GM23338 (cell line): ENCODE data around the gene ARHGDIA. TPM values are rescaled to one million over a fixed set of nuclear protein-coding genes. Genes with fewer than 3 reads are reported as not detected.

Experiments used
- ATAC-seq: fragments of 200-7000 bp; cut with Tn5 transposase; 3 replicates; pipeline ENCODE4 v1.9.1; 2020
- DNase-seq: peaks from one replicate; pipeline ENCODE4 v3.0.0-alpha.2; 2015; ENCODE audit warnings: low spot score
- H2AFZ ChIP-seq: fragments of 200-600 bp; sonication (generic); 2 replicates; pipeline ENCODE4 v1.8.0; 2016; ENCODE audit warnings: antibody characterized with exemption, mild to moderate bottlenecking, moderate library complexity
- H3F3A ChIP-seq: fragments of 200-600 bp; sonication (generic); replicated peaks from 2 replicates; pipeline ENCODE4 v1.8.0; 2017; ENCODE audit warnings: antibody characterized with exemption, mixed run types, low read depth
- H3K27ac ChIP-seq: fragments of 200-600 bp; sonication (generic); 2 replicates; pipeline ENCODE4 v1.6.1; 2016; ENCODE audit warnings: low read depth
- H3K27me3 ChIP-seq: fragments of 200-600 bp; sonication (generic); 2 replicates; pipeline ENCODE4 v1.8.0; 2016; ENCODE audit warnings: mild to moderate bottlenecking, mixed run types, moderate library complexity; ENCODE audit not compliant: insufficient read depth
- H3K36me3 ChIP-seq: fragments of 200-600 bp; sonication (generic); 2 replicates; pipeline ENCODE4 v1.8.0; 2016; ENCODE audit warnings: mild to moderate bottlenecking; ENCODE audit not compliant: insufficient read depth
- H3K4me1 ChIP-seq: fragments of 200-600 bp; sonication (generic); 2 replicates; pipeline ENCODE4 v1.8.0; 2016; ENCODE audit warnings: mild to moderate bottlenecking, moderate library complexity; ENCODE audit not compliant: insufficient read depth
- H3K4me2 ChIP-seq: fragments of 200-600 bp; sonication (generic); 2 replicates; pipeline ENCODE4 v1.7.1; 2017; ENCODE audit warnings: mixed run types
- H3K4me3 ChIP-seq: fragments of 200-600 bp; sonication (generic); 2 replicates; pipeline ENCODE4 v1.6.1; 2016; ENCODE audit warnings: mixed run types
- H3K79me2 ChIP-seq: fragments of 200-600 bp; sonication (generic); replicated peaks from 2 replicates; pipeline ENCODE4 v1.8.0; 2017; ENCODE audit warnings: mild to moderate bottlenecking; ENCODE audit not compliant: insufficient read depth
- H3K9me2 ChIP-seq: fragments of 200-600 bp; sonication (generic); 2 replicates; pipeline ENCODE4 v1.8.0; 2017; ENCODE audit not compliant: insufficient read depth
- H4K20me1 ChIP-seq: fragments of 200-600 bp; sonication (generic); replicated peaks from 2 replicates; pipeline ENCODE4 v1.8.0; 2017; ENCODE audit warnings: mild to moderate bottlenecking; ENCODE audit not compliant: insufficient read depth
- H3K27ac Mint-ChIP-seq: 2 replicates; pipeline ENCODE4 v1.8.0; 2020; ENCODE audit warnings: inconsistent platforms, mild to moderate bottlenecking, moderate library complexity, mixed read lengths
- H3K27me3 Mint-ChIP-seq: 3 replicates; pipeline ENCODE4 v1.8.0; 2022; ENCODE audit warnings: low read depth, mild to moderate bottlenecking, moderate library complexity, mixed read lengths, inconsistent platforms; ENCODE audit not compliant: insufficient read depth, poor library complexity
- H3K36me3 Mint-ChIP-seq: 3 replicates; pipeline ENCODE4 v1.8.0; 2021; ENCODE audit warnings: low read depth, mild to moderate bottlenecking, inconsistent platforms, moderate library complexity, mixed read lengths
- H3K4me1 Mint-ChIP-seq: 3 replicates; pipeline ENCODE4 v1.8.0; 2020; ENCODE audit warnings: mild to moderate bottlenecking, inconsistent platforms, mixed read lengths
- H3K4me3 Mint-ChIP-seq: 3 replicates; pipeline ENCODE4 v1.8.0; 2021; ENCODE audit warnings: moderate library complexity, mild to moderate bottlenecking, inconsistent platforms, mixed read lengths
- H3K9me3 Mint-ChIP-seq: 3 replicates; pipeline ENCODE4 v1.8.0; 2020; ENCODE audit warnings: moderate library complexity, mild to moderate bottlenecking, inconsistent platforms, mixed read lengths
- ETS1 ChIP-seq: IDR thresholded peaks from 2 replicates; pipeline ENCODE4 v1.6.1; 2016; ENCODE audit warnings: antibody characterized with exemption
- EZH2phosphoT487 ChIP-seq: fragments of 200-600 bp; sonication (generic); IDR thresholded peaks from one replicate; pipeline ENCODE4 v1.8.1; 2018; ENCODE audit warnings: antibody characterized with exemption; ENCODE audit not compliant: unreplicated experiment
- ZNF331 ChIP-seq: fragments of 250-450 bp; sonication (Bioruptor Pico); IDR thresholded peaks from 2 replicates; pipeline ENCODE4 v1.5.0; 2020; ENCODE audit warnings: low read depth, mild to moderate bottlenecking, moderate library complexity
- polyA plus RNA-seq: library from polyadenylated mRNA; unstranded; fragments of >200 nt; fragmentation: Nextera tagmentation; extraction: Ambion mirVana; gene quantifications from 2 replicates; pipeline ENCODE4 v1.2.1, GENCODE V29; 2016
- total RNA-seq: library from RNA; depleted of rRNA; stranded (reverse); fragments of >200 nt; shearing (Covaris generic); gene quantifications from 2 replicates; pipeline ENCODE4 v1.2.3, GENCODE V29; 2014
- TF ChIP-seq, protein P1 (sequence below): fragments of 250-450 bp; sonication (Bioruptor Pico); IDR thresholded peaks from 2 replicates; pipeline ENCODE4 v1.5.0; 2020; ENCODE audit warnings: mild to moderate bottlenecking, moderate library complexity
- TF ChIP-seq, protein P2 (sequence below), 2 experiments: fragments of 200-600 bp in 1 of 2; sonication (generic) in 1 of 2; conservative IDR thresholded peaks; 2 replicates each; pipeline versions ENCODE4 v1.5.1 to v1.6.1; 2016 to 2017; ENCODE audit warnings: antibody characterized with exemption in 2 of 2, low read depth in 2 of 2, mild to moderate bottlenecking in 2 of 2, moderate library complexity in 1 of 2
- TF ChIP-seq, protein P3 (sequence below): IDR thresholded peaks from one replicate; pipeline ENCODE4 v1.6.1; 2018; ENCODE audit warnings: antibody characterized with exemption; ENCODE audit not compliant: unreplicated experiment

The ARHGDIA gene
- total and polyA plus RNA-seq, 2 experiments from 2014 or later, result 125 to 140 TPM

DNA sequence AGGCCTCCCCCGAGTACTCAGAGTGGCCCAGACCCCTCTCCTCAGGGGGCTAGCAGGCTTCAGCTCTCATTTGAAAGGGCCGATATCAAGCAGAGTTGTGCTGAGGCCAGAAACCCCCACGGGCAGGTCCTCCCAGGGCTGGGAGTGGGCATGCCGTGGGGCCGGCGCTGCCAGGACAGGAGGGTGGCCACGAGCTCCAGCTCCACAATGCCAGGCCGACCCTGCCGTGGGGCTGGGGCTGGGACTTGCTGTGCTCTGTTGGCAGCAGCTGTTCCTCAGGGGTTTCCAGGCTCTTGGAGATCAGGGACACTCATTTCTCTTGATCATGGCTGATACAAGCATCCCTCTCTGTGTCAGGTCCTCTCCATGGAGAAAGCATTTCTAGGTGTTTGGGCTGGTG, 27.7 kb upstream of the ARHGDIA start (continued):
- TF ChIP-seq, protein P1, sequence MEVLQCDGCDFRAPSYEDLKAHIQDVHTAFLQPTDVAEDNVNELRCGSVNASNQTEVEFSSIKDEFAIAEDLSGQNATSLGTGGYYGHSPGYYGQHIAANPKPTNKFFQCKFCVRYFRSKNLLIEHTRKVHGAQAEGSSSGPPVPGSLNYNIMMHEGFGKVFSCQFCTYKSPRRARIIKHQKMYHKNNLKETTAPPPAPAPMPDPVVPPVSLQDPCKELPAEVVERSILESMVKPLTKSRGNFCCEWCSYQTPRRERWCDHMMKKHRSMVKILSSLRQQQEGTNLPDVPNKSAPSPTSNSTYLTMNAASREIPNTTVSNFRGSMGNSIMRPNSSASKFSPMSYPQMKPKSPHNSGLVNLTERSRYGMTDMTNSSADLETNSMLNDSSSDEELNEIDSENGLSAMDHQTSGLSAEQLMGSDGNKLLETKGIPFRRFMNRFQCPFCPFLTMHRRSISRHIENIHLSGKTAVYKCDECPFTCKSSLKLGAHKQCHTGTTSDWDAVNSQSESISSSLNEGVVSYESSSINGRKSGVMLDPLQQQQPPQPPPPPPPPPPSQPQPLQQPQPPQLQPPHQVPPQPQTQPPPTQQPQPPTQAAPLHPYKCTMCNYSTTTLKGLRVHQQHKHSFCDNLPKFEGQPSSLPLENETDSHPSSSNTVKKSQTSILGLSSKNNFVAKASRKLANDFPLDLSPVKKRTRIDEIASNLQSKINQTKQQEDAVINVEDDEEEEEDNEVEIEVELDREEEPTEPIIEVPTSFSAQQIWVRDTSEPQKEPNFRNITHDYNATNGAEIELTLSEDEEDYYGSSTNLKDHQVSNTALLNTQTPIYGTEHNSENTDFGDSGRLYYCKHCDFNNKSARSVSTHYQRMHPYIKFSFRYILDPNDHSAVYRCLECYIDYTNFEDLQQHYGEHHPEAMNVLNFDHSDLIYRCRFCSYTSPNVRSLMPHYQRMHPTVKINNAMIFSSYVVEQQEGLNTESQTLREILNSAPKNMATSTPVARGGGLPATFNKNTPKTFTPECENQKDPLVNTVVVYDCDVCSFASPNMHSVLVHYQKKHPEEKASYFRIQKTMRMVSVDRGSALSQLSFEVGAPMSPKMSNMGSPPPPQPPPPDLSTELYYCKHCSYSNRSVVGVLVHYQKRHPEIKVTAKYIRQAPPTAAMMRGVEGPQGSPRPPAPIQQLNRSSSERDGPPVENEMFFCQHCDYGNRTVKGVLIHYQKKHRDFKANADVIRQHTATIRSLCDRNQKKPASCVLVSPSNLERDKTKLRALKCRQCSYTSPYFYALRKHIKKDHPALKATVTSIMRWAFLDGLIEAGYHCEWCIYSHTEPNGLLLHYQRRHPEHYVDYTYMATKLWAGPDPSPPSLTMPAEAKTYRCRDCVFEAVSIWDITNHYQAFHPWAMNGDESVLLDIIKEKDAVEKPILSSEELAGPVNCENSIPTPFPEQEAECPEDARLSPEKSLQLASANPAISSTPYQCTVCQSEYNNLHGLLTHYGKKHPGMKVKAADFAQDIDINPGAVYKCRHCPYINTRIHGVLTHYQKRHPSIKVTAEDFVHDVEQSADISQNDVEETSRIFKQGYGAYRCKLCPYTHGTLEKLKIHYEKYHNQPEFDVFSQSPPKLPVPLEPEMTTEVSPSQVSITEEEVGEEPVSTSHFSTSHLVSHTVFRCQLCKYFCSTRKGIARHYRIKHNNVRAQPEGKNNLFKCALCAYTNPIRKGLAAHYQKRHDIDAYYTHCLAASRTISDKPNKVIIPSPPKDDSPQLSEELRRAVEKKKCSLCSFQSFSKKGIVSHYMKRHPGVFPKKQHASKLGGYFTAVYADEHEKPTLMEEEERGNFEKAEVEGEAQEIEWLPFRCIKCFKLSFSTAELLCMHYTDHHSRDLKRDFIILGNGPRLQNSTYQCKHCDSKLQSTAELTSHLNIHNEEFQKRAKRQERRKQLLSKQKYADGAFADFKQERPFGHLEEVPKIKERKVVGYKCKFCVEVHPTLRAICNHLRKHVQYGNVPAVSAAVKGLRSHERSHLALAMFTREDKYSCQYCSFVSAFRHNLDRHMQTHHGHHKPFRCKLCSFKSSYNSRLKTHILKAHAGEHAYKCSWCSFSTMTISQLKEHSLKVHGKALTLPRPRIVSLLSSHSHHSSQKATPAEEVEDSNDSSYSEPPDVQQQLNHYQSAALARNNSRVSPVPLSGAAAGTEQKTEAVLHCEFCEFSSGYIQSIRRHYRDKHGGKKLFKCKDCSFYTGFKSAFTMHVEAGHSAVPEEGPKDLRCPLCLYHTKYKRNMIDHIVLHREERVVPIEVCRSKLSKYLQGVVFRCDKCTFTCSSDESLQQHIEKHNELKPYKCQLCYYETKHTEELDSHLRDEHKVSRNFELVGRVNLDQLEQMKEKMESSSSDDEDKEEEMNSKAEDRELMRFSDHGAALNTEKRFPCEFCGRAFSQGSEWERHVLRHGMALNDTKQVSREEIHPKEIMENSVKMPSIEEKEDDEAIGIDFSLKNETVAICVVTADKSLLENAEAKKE (CRISPR knock-in tag), result no peak
- TF ChIP-seq ZNF331 (CRISPR knock-in tag) (no peak), EZH2phosphoT487 (no peak), ETS1 (no peak)

DNA sequence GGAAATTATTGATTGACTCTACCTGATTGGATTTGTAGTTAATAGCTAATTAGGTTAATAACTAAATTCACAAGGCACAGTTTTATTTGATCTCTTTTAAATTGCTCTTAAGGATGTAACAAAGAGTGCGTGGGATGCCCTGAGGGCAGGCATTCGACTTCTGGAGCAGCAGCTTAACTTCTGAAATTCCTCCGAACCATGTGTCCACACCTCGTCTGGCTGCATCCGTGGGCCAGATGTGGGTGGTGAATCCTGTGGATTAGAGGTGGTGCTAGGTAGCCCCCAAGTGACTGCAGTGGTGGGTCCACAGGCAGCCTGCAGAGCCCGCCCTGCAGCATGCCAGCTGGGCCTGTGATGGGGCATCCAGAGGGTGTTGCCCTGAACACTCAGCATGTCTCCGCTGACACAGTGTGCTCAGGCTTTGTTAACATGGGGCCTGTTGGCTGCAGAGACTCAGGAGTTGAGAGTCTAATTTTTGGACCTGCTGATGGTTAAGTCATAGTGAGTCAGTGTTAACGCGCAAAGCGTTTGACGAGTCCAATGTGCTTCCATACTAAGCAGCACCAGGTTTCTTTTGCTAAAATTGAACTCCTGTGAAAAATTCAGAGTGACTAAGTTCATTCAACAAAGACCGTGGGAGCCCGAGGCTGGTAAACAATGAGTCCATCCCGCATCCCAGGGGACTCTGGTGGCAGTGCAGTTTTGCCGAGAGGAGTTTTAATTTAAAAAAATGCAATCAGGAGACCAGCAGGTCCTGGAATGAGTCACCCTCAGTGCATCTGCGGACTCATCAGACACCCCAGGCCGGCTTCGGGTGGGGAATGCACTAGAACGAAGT, 27.1 kb upstream of the ARHGDIA start:
- ATAC-seq (no peak), DNase-seq (no peak)
- H3F3A ChIP-seq, result peaks cover 7% of the 10 kb centered on the region
- peaks cover 5% of the 10 kb centered on the region for H3K79me2 ChIP-seq
- Mint-ChIP-seq H3K4me3 (no peak overlapping the region), H3K36me3 (peaks cover 45% of the 10 kb centered on the region), H3K27me3 (peaks cover 26% of the 10 kb centered on the region), H3K27ac (no peak overlapping the region), H3K9me3 (no peaks in the 10 kb centered on the region), H3K4me1 (peaks cover 3% of the 10 kb centered on the region; the same call in 2 of the 3 replicates)
- H2AFZ ChIP-seq, result no peak overlapping the region
- no peaks in the 10 kb centered on the region for H3K9me2 ChIP-seq
- H3K27me3 ChIP-seq, result peaks cover 18% of the 10 kb centered on the region
- peaks cover 27% of the 10 kb centered on the region; the same call in 1 of the 2 replicates for H3K36me3 ChIP-seq
- 0 out of 2 replicates have a peak, but pooled peaks cover 7% of the 10 kb centered on the region for H4K20me1 ChIP-seq
- H3K27ac ChIP-seq, result no peak overlapping the region
- no peak overlapping the region for H3K4me3 ChIP-seq
- H3K4me1 ChIP-seq, result no peaks in the 10 kb centered on the region; the same call in 1 of the 2 replicates
- H3K4me2 ChIP-seq, result no peak overlapping the region
- TF ChIP-seq, protein P2, sequence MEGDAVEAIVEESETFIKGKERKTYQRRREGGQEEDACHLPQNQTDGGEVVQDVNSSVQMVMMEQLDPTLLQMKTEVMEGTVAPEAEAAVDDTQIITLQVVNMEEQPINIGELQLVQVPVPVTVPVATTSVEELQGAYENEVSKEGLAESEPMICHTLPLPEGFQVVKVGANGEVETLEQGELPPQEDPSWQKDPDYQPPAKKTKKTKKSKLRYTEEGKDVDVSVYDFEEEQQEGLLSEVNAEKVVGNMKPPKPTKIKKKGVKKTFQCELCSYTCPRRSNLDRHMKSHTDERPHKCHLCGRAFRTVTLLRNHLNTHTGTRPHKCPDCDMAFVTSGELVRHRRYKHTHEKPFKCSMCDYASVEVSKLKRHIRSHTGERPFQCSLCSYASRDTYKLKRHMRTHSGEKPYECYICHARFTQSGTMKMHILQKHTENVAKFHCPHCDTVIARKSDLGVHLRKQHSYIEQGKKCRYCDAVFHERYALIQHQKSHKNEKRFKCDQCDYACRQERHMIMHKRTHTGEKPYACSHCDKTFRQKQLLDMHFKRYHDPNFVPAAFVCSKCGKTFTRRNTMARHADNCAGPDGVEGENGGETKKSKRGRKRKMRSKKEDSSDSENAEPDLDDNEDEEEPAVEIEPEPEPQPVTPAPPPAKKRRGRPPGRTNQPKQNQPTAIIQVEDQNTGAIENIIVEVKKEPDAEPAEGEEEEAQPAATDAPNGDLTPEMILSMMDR (conservative IDR thresholded peaks at IDR 0.05; ENCODE audit: low read depth in 2 of 2), result no peak
- TF ChIP-seq, protein P3, sequence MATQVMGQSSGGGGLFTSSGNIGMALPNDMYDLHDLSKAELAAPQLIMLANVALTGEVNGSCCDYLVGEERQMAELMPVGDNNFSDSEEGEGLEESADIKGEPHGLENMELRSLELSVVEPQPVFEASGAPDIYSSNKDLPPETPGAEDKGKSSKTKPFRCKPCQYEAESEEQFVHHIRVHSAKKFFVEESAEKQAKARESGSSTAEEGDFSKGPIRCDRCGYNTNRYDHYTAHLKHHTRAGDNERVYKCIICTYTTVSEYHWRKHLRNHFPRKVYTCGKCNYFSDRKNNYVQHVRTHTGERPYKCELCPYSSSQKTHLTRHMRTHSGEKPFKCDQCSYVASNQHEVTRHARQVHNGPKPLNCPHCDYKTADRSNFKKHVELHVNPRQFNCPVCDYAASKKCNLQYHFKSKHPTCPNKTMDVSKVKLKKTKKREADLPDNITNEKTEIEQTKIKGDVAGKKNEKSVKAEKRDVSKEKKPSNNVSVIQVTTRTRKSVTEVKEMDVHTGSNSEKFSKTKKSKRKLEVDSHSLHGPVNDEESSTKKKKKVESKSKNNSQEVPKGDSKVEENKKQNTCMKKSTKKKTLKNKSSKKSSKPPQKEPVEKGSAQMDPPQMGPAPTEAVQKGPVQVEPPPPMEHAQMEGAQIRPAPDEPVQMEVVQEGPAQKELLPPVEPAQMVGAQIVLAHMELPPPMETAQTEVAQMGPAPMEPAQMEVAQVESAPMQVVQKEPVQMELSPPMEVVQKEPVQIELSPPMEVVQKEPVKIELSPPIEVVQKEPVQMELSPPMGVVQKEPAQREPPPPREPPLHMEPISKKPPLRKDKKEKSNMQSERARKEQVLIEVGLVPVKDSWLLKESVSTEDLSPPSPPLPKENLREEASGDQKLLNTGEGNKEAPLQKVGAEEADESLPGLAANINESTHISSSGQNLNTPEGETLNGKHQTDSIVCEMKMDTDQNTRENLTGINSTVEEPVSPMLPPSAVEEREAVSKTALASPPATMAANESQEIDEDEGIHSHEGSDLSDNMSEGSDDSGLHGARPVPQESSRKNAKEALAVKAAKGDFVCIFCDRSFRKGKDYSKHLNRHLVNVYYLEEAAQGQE, result no peak
